GM10847 (cell line): Measurements from ENCODE around the gene DDIT4L.

Source experiments
- POLR2A ChIP-seq: IDR thresholded peaks from 2 replicates; pipeline ENCODE4 v1.6.1; 2011; ENCODE audit not compliant: insufficient read length; ENCODE audit errors: extremely low read depth

The DDIT4L gene

DNA sequence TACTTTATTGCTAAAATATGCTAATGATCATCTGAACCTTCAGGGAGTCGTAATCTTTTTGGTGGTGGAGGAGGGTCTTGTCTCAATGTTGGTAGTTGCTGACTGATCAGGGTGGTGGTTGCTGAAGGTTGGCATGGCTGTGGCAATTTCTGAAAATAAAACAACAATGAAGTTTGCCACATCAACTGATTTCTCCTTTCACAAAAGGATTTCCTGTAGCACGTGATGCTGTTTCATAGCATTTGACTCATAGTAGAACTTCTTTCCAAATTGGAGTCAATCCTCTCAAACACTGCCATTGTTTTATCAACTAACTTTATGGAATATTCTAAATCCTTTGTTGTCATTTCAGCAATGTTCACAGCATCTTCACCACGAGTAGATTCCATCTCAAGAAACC is 19.3 kb downstream of the DDIT4L start:
- no peak for TF ChIP-seq POLR2A

GRCh38 chr4:100169491-100170485 is 20.5 kb downstream of the DDIT4L start:
- TF ChIP-seq POLR2A = no peak

GRCh38 chr4:100168521-100168920 is 21.7 kb downstream of the DDIT4L start:
- no peak for TF ChIP-seq POLR2A

GRCh38 chr4:100166297-100167039 is 23.8 kb downstream of the DDIT4L start:
- no peak for TF ChIP-seq POLR2A

- no peak for TF ChIP-seq POLR2A
Observed at GRCh38 chr4:100165809-100166208, 24.5 kb downstream of the DDIT4L start.

- no peak for TF ChIP-seq POLR2A
Observed at GRCh38 chr4:100164808-100165760, 25.2 kb downstream of the DDIT4L start.

DNA sequence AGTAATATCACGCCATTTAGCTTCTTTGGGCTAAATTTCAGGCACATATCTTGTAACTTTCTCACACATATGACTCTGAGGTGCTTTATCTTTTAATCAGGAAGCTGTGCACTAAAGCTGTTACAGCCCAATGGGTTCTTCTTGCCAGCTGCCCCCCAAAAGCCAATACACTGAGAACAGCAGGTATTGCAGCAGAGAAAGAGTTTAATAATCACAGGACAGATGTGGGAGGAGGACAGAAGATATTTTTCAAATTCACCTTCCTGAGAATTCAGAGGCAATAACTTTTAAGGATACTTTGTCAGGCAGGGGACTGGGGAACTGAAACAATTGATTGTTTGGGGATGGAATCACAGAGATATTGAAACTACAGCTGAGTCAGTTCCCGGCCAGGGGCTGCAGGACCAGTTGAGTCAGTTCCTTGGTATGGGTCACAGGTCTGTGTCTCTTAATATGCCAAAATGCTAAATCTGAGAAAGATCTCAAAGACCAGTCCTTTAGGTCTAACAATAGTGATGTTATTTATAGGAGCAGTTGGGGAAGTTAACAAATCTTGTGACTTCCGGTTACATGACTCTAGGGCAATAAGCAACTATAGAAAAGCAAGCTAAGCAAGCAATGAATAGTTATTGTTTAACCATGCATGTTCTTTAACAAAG is 28.1 kb downstream of the DDIT4L start:
- TF ChIP-seq POLR2A = no peak

GRCh38 chr4:100149190-100149589 is 41.1 kb downstream of the DDIT4L start:
- no peak for TF ChIP-seq POLR2A

GRCh38 chr4:100147684-100148083 is 42.6 kb downstream of the DDIT4L start:
- TF ChIP-seq POLR2A = no peak

DNA sequence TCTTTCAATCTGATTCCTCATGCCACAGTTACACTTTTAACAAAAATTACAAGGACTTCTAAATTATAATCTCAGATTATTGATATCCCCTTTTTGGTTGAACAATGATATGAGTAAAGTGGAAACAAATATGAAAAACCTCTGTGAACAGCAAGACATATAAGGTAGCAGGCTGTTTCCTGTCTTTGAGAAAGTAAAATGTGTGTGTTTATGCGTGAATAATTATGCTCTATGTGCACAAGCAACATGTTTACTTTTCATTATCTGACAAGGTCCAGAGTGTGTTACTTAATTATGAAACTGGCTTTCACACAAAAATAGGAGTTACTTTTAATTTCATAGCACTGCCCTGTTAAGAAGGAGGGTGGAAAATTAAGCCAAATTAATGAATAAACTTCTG is 43.1 kb downstream of the DDIT4L start:
- no peak for TF ChIP-seq POLR2A

DNA sequence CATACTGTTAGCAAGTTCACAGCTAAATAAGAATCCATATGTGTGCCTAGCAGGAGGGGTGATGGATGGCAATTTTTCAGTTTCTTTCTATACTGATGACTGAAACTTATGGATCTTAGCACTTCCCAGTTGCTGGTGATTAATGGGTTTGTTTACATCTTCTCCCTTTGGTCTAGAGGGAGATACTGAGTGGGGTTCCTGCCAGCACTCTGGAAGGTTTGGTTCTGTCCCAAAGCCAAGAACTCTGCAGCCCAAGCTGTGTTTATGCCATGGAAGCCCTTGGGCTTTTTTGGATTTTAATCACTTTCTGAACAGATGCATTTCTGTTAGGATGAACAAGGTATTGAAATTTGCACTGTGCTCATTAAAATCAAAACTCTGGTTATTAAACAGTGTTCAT is 43.5 kb downstream of the DDIT4L start:
- TF ChIP-seq POLR2A = no peak
